Lower lobe of right lung (tissue), 2 donors: ENCODE data around the gene TADA2A. TPM values are rescaled to one million over a fixed set of nuclear protein-coding genes. Genes with fewer than 3 reads are reported as not detected.
A peak's percentile ranks its signal among the peaks of the same experiment; 100 is the strongest.

Experiments
- ATAC-seq, 2 donors: fragments of 200-7000 bp; cut with Tn5 transposase; one replicate each; pipeline ENCODE4 v1.9.1; 2020 to 2022; ENCODE audit warnings: mild to moderate bottlenecking in 2 of 2, moderate library complexity in 2 of 2
- DNase-seq: peaks from one replicate; pipeline ENCODE4 v3.0.0-alpha.2; 2020
- H3K27ac ChIP-seq: fragments of 200-600 bp; one replicate; pipeline ENCODE4 v1.8.0; 2022
- H3K27me3 ChIP-seq: fragments of 200-600 bp; one replicate; pipeline ENCODE4 v1.8.0; 2022; ENCODE audit warnings: low read depth
- H3K36me3 ChIP-seq: fragments of 200-600 bp; one replicate; pipeline ENCODE4 v1.8.0; 2022; ENCODE audit warnings: mild to moderate bottlenecking
- H3K4me1 ChIP-seq: fragments of 200-600 bp; one replicate; pipeline ENCODE4 v1.8.0; 2022
- H3K4me3 ChIP-seq: fragments of 200-600 bp; one replicate; pipeline ENCODE4 v1.8.0; 2022; ENCODE audit warnings: mild to moderate bottlenecking
- H3K9me3 ChIP-seq: fragments of 200-600 bp; one replicate; pipeline ENCODE4 v1.8.0; 2022
- intact Hi-C: fragments of 100-400 bp; cut with DNase I; formaldehyde crosslinking; loops from one replicate; pipeline ENCODE4 v1.11.0; 2022
- total RNA-seq: library from RNA; stranded (reverse); fragmentation: NEBNext Ultra II Directional; extraction: Animal tissue kit (Norgen Biotek cat#: 25700); gene quantifications from one replicate; pipeline ENCODE4 v1.2.1, GENCODE V29; 2021
- TF ChIP-seq, protein P1 (sequence below): fragments of 200-600 bp; IDR thresholded peaks from one replicate; pipeline ENCODE4 v1.8.0; 2022; ENCODE audit warnings: antibody characterized with exemption, mild to moderate bottlenecking
- donor health status: DM: no; HTN: yes; CAD: no; lungs with severe emphysema.

The TADA2A gene
- total RNA-seq, 1 donor from 2014 or later: 20.5 TPM

DNA sequence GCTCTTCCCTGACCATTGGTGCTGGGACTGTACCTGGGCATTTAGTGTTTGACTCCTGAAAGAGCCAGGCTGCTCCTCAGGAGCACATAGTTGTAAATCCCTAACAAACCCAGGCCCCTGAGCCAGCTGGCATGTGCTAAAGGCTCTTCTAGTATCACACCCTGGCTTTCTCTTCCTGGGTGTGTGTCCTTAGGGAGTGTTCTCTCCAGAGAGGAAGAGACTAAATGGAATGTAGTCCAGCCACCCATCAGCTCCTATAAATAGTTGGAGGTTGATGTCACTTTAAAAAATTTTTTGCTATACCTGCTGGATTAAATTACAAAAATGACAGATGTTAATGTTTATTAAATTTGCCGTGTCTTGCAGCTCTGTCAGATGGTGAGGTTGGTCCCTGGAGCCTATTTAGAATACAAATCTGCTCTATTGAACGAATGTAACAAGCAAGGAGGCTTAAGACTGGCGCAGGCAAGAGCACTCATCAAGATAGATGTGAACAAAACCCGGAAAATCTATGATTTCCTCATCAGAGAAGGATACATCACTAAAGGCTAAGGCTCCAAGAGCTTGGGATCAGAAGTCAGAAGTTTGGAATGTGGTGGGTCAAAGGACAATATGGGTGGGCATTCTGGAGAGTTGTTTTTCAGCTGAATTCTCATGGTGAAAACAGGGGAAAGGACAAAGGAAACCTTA is 69.9 kb downstream of the TADA2A start:
- H3K4me1 ChIP-seq: peaks cover 13% of the 10 kb centered on the region
- TF ChIP-seq, protein P1, sequence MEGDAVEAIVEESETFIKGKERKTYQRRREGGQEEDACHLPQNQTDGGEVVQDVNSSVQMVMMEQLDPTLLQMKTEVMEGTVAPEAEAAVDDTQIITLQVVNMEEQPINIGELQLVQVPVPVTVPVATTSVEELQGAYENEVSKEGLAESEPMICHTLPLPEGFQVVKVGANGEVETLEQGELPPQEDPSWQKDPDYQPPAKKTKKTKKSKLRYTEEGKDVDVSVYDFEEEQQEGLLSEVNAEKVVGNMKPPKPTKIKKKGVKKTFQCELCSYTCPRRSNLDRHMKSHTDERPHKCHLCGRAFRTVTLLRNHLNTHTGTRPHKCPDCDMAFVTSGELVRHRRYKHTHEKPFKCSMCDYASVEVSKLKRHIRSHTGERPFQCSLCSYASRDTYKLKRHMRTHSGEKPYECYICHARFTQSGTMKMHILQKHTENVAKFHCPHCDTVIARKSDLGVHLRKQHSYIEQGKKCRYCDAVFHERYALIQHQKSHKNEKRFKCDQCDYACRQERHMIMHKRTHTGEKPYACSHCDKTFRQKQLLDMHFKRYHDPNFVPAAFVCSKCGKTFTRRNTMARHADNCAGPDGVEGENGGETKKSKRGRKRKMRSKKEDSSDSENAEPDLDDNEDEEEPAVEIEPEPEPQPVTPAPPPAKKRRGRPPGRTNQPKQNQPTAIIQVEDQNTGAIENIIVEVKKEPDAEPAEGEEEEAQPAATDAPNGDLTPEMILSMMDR: no peak
- peak; percentile 59 for ATAC-seq
- no peaks in the 10 kb centered on the region for H3K27me3 ChIP-seq
- no peak overlapping the region for H3K4me3 ChIP-seq
- DNase-seq: no peak
- H3K27ac ChIP-seq: peak overlapping the region; percentile 16
- no peaks in the 10 kb centered on the region for H3K9me3 ChIP-seq
- H3K36me3 ChIP-seq: peaks cover 86% of the 10 kb centered on the region
- intact Hi-C loops: no loop called here

DNA sequence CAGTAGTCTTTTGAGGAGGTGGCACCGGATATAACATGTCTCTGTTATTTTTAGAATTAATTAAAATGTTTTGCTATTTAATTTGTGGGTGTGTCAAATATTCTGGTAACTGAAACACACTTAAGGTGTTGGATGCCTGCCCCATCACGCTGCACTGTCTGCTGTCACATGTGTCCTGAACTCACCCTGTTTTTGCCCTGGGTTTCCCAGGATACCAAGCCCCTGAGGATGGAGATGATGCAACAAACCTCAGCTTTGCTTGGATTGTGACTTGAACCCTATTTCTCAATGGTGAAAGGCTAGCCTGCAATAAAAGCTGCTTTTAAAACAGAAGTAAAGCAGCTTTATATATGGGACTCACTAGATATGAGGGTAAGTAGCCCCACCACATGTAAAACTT is 71.5 kb downstream of the TADA2A start:
- H3K36me3 ChIP-seq: peaks cover 70% of the 10 kb centered on the region
- H3K27me3 ChIP-seq: no peaks in the 10 kb centered on the region
- peaks cover 15% of the 10 kb centered on the region for H3K4me1 ChIP-seq
- intact Hi-C loops: no loop called here
- DNase-seq (no peak), ATAC-seq (no peak)
- TF ChIP-seq, protein P1: no peak
- H3K9me3 ChIP-seq: no peaks in the 10 kb centered on the region
- H3K27ac ChIP-seq: no peak overlapping the region
- H3K4me3 ChIP-seq: no peak overlapping the region

DNA sequence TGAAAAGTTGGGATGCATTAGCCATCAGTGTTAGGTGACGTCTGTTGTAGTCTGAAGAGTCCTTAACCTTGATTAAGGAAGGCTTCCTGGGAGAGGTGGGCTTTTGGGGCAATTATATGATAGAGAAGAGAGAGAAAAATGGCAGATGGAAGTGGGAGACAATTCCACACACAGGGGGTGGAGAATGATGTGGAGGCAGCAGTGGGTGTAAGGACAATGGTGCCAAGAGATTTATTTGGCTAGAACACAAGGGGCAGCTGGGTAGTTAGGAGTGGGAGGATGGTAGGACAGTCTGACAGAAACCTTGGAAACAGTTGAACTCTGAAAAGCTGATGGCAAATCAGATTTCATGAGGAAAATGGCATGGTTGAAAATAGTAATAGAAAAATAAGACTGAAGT is 72.3 kb downstream of the TADA2A start:
- peaks cover 61% of the 10 kb centered on the region for H3K36me3 ChIP-seq

DNA sequence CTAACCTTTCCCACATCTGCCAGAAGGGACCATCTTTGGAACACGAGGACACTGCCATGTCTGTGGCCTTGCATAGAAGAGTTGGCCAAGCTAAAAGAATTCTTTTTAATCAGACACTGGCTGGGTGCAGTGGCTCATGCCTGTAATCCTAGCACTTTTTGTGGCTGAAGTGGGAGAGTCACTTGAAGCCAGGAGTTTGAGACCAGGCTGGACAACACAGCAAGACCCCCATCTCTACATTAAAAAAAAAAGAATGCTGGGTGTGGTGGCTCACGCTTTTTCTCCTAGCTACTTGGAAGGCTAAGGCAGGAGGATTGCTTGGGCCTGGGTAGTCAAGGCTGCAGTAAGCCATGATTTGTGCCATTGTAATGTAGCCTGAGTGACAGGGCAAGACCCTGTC is 73.7 kb downstream of the TADA2A start:
- TF ChIP-seq, protein P1: no peak
- H3K4me1 ChIP-seq: peaks cover 20% of the 10 kb centered on the region
- intact Hi-C loops: no loop called here
- ATAC-seq (no peak), DNase-seq (no peak)
- H3K27me3 ChIP-seq: no peaks in the 10 kb centered on the region
- H3K36me3 ChIP-seq: peaks cover 47% of the 10 kb centered on the region
- no peak overlapping the region for H3K27ac ChIP-seq
- no peak overlapping the region for H3K4me3 ChIP-seq
- H3K9me3 ChIP-seq: no peaks in the 10 kb centered on the region

More for the DNA sequence above, 72.3 kb downstream of the TADA2A start:
- Histone ChIP-seq H3K27ac (no peak overlapping the region), H3K4me1 (peaks cover 20% of the 10 kb centered on the region), H3K4me3 (no peak overlapping the region), H3K9me3 (no peaks in the 10 kb centered on the region), H3K27me3 (no peaks in the 10 kb centered on the region)
- TF ChIP-seq, protein P1: no peak
- DNase-seq (no peak), ATAC-seq (no peak)
- intact Hi-C loops: no loop called here

DNA sequence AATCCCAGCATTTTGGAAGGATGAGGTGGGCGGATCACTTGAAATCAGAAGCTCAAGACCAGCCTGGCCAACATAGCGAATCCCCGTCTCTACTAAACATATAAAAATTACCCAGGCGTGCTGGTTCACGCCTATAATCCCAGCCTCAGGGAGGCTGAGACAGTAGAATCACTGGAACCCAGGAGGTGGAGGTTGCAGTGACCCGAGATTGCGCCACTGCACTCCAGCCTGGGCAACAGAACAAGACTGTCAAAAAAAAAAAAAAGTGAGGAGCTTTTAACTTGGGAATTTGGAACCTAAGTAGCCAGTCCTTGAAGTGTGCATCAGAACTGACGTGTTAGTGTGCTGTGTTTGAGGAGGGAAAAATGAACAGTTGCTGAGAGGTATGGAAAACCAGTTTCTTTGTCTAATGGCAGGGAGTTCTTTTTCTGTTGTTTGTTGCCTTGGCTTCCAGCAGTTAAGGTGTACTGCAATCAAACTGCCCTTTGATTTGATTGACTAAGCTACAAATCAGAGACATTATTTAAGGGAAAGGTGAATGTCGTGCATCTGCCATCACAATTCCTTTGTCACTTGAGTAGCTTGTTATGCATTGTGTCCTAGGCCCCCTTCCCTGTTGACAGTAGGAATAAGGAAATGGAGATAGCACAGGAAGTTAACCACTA is 74.4 kb downstream of the TADA2A start:
- DNase-seq: no peak
- Histone ChIP-seq H3K27ac (no peak overlapping the region), H3K4me3 (no peak overlapping the region), H3K36me3 (peaks cover 40% of the 10 kb centered on the region), H3K9me3 (no peaks in the 10 kb centered on the region), H3K27me3 (no peaks in the 10 kb centered on the region), H3K4me1 (peaks cover 14% of the 10 kb centered on the region)
- ATAC-seq: peak; percentile 55 to 65
- TF ChIP-seq, protein P1: no peak
- intact Hi-C loops: no loop called here
